IMR-90 (cell line): ENCODE results near the gene AVPR1B.

Experiments used
- CEBPB ChIP-seq: IDR thresholded peaks from 2 replicates; pipeline ENCODE4 v1.6.1; 2012; ENCODE audit warnings: low read depth, low read length, improper control_type of control experiment
- MAZ ChIP-seq: IDR thresholded peaks from 2 replicates; pipeline ENCODE4 v1.6.1; 2012; ENCODE audit warnings: low read depth, mild to moderate bottlenecking, low read length, improper control_type of control experiment, moderate library complexity, borderline replicate concordance
- MXI1 ChIP-seq: IDR thresholded peaks from 2 replicates; pipeline ENCODE4 v1.6.1; 2012; ENCODE audit warnings: low read depth, mild to moderate bottlenecking, low read length, moderate library complexity, borderline replicate concordance
- POLR2A ChIP-seq: IDR thresholded peaks from 2 replicates; pipeline ENCODE4 v1.6.1; 2012; ENCODE audit warnings: mild to moderate bottlenecking, low read depth, low read length
- RFX5 ChIP-seq: IDR thresholded peaks from 2 replicates; pipeline ENCODE4 v1.8.0; 2012; ENCODE audit warnings: low read depth, mild to moderate bottlenecking, low read length, moderate library complexity
- TF ChIP-seq, protein P1 (sequence below): conservative IDR thresholded peaks from 2 replicates; pipeline ENCODE4 v1.5.1; 2012; ENCODE audit warnings: mild to moderate bottlenecking, low read depth, low read length, improper control_type of control experiment

DNA sequence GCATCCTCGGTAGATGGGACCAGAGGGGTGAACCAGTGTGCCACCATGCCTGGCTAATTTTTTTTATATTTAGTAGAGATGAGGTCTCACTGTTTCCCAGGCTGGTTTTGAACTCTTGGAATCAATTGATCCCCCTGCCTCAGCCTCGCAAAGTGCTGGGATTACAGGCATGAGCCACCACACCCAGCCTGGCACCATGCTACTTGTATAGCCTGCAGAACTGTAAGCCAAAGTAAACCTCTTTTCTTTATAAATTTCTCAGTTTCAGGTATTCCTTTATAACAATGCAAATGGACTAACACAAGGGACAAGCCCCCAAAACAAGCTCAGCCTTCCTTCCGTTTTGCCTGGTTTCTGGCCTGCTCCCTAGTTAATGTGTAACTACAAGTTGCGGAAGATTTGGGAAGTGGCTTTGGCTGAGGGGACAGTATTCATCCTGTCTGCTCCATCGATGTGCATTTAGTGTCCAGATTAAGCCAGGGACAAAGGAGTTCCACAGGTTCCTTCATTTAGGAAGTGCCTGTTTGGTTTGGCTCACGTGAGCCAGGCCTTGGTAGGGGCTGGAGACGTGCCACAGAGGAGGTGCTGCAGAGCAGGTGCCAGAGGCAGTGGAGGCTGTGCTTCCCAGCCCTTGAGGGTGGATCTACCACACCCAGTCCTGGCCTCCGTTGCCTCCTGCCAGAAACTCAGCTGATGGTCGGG, 4.4 kb downstream of the AVPR1B start:
- TF ChIP-seq RFX5 (no peak), POLR2A (no peak), CEBPB (no peak), MAZ (no peak), MXI1 (no peak)
- TF ChIP-seq, protein P1, sequence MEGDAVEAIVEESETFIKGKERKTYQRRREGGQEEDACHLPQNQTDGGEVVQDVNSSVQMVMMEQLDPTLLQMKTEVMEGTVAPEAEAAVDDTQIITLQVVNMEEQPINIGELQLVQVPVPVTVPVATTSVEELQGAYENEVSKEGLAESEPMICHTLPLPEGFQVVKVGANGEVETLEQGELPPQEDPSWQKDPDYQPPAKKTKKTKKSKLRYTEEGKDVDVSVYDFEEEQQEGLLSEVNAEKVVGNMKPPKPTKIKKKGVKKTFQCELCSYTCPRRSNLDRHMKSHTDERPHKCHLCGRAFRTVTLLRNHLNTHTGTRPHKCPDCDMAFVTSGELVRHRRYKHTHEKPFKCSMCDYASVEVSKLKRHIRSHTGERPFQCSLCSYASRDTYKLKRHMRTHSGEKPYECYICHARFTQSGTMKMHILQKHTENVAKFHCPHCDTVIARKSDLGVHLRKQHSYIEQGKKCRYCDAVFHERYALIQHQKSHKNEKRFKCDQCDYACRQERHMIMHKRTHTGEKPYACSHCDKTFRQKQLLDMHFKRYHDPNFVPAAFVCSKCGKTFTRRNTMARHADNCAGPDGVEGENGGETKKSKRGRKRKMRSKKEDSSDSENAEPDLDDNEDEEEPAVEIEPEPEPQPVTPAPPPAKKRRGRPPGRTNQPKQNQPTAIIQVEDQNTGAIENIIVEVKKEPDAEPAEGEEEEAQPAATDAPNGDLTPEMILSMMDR, result no peak
